Measurements from ENCODE around the gene PIANP.

DNA sequence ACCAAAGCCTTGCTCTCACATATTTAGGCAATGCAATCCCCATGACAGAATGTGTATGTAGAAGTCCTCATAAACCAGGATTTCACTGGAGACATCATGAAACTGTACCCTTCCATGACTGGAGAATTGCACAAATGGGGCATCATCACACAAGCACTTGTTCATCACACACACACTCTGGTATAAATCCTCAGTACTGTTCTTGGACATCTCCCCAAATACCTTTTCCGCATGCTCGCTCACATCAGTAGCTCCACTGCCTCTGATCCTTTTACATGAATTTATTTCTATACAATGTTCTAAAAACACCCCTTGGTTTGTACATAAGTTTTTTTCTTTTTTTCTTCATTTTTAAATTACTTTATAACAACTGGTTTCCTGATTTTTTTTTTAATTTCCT is 34.4 kb downstream of the PIANP start:
- TF ChIP-seq, protein P1, sequence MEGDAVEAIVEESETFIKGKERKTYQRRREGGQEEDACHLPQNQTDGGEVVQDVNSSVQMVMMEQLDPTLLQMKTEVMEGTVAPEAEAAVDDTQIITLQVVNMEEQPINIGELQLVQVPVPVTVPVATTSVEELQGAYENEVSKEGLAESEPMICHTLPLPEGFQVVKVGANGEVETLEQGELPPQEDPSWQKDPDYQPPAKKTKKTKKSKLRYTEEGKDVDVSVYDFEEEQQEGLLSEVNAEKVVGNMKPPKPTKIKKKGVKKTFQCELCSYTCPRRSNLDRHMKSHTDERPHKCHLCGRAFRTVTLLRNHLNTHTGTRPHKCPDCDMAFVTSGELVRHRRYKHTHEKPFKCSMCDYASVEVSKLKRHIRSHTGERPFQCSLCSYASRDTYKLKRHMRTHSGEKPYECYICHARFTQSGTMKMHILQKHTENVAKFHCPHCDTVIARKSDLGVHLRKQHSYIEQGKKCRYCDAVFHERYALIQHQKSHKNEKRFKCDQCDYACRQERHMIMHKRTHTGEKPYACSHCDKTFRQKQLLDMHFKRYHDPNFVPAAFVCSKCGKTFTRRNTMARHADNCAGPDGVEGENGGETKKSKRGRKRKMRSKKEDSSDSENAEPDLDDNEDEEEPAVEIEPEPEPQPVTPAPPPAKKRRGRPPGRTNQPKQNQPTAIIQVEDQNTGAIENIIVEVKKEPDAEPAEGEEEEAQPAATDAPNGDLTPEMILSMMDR (IDR thresholded peaks at IDR 0.05; ENCODE audit: insufficient read depth, low read length): no peak
- TF ChIP-seq GABPA (IDR thresholded peaks at IDR 0.05; ENCODE audit: low read depth): no peak
- no peak for TF ChIP-seq POLR2AphosphoS5 (IDR thresholded peaks at IDR 0.05; ENCODE audit: low read depth)
- TF ChIP-seq, protein P2, sequence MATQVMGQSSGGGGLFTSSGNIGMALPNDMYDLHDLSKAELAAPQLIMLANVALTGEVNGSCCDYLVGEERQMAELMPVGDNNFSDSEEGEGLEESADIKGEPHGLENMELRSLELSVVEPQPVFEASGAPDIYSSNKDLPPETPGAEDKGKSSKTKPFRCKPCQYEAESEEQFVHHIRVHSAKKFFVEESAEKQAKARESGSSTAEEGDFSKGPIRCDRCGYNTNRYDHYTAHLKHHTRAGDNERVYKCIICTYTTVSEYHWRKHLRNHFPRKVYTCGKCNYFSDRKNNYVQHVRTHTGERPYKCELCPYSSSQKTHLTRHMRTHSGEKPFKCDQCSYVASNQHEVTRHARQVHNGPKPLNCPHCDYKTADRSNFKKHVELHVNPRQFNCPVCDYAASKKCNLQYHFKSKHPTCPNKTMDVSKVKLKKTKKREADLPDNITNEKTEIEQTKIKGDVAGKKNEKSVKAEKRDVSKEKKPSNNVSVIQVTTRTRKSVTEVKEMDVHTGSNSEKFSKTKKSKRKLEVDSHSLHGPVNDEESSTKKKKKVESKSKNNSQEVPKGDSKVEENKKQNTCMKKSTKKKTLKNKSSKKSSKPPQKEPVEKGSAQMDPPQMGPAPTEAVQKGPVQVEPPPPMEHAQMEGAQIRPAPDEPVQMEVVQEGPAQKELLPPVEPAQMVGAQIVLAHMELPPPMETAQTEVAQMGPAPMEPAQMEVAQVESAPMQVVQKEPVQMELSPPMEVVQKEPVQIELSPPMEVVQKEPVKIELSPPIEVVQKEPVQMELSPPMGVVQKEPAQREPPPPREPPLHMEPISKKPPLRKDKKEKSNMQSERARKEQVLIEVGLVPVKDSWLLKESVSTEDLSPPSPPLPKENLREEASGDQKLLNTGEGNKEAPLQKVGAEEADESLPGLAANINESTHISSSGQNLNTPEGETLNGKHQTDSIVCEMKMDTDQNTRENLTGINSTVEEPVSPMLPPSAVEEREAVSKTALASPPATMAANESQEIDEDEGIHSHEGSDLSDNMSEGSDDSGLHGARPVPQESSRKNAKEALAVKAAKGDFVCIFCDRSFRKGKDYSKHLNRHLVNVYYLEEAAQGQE (IDR thresholded peaks at IDR 0.05; ENCODE audit: insufficient replicate concordance, low read depth): no peak
- no peak for TF ChIP-seq SPI1 (IDR thresholded peaks at IDR 0.05; ENCODE audit: borderline replicate concordance, low read depth)
